HG02623 (cell line): Measurements from ENCODE around the gene MGAT4A.
"Not testable (repeated sequence)": the region's sequence is repeated elsewhere in the genome, so short reads cannot be mapped to it uniquely, and the experiment has no call there.

ENCODE experiments used
- ATAC-seq: cut with Tn5 transposase; IDR thresholded peaks from one replicate; pipeline ENCODE4 v1.9.1; 2021; ENCODE audit warnings: moderate library complexity; ENCODE audit not compliant: unreplicated experiment

Gene MGAT4A

DNA sequence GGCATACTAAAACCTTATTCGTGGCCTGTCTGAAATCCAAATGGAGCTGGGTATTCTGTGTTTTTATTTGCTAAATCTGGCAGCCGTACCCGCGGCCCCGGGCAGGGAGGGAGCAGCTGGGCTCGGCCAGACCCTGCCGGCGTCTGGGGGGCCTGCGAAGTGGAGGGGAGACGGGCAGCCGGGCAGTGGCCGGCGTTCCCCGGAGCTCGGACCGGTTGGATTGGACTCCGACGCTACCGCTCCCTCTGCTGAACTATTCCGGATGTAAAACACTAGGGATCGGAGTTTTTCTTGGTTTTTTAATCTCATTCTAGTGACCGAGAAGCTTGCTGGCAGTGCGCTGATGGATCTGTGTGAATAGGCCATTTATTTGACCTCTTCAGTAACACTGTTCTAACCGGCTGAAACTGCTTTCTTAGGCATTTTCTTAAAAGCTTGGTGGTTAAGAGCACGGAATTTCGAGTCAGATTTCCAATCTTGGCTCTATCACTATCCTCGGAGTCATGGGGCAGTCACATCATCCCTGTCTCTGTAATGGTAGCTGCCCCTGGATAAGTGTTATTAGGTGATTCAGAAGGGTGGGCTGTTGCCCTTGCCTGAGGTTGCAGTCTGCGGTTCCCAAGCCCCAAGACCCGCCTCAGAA is 121.8 kb downstream of the MGAT4A start:
- ATAC-seq = no peak

- peak; percentile 85 for ATAC-seq
Observed at GRCh38 chr2:98608116-98608961, 122.6 kb downstream of the MGAT4A start, which contains the start of the genes COA5 and UNC50. TSS of gene COA5 (minus strand) at chr2:98608512. CDS start at chr2:98608405, 107 bp downstream. TSS of gene UNC50 (plus strand) at chr2:98608589. CDS start at chr2:98609760, 1,171 bp downstream.

DNA sequence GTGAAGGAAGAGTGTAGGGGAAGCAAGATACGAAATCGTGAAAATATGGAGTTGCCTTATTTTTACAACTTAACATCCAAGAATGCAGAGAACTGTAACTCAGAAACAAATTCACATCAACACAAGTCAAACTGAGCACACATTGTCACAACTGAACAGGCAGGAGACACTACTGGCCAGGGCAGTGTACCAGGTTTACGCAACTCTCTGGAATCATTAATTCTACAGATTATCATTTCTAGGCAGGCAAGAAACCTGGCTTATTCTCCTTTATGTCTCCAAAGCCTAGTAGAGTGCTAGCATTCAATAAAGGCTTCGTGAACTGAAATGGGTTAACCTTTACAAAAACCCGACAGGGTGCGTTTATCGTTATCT is 123.2 kb downstream of the MGAT4A start:
- ATAC-seq = no peak

DNA sequence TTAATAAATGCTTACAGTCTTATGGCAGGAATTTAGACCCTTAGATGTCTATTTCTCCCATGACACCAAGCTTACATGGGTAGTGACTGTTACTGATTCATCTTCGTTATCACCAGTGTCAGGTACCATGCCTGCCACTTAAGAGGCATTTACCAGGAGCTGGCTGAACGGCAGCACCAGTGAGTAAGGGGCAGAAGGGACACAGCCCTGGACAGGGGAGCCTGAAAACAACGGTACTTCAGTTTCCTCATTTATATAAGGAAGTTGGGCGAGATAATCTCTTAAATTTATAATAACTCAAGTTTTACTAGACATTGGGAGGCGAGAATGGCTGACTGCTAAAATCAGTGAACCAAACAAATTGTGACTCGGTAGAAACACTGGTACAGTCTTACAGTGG is 123.8 kb downstream of the MGAT4A start:
- ATAC-seq = no peak

GRCh38 chr2:98606431-98606830 is 124.5 kb downstream of the MGAT4A start:
- ATAC-seq = no peak

GRCh38 chr2:98605076-98605475 is 125.9 kb downstream of the MGAT4A start:
- no peak for ATAC-seq

- no peak for ATAC-seq
Observed at GRCh38 chr2:98604547-98604946, 126.4 kb downstream of the MGAT4A start.

DNA sequence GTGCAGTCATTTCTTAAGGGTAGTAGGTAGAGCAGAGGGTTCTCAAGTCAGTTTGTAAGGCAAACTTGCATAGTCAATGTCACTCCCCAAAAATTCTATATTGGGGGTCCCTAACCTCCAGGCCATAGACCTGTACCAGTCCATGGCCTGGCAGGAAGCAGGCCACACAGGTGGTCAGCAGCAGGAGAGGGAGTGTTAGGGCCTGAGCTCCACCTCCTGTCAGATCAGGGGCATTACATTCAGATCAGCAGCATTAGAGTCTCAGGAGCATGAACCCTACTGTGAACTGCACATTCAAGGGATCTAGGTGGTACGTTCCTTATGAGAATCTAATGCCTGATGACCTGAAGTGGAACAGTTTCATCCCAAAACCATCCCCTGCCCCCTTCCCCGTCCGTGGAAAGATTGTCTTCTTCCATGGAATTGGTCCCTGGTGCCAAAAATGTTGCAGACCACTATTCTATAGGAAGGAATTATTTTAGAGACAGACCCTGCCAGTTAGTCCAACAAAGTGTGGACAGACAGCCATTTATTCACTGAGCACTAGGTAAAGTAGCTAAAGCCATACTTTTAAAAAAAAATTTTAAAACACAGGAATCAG is 129.3 kb downstream of the MGAT4A start:
- ATAC-seq = no peak

DNA sequence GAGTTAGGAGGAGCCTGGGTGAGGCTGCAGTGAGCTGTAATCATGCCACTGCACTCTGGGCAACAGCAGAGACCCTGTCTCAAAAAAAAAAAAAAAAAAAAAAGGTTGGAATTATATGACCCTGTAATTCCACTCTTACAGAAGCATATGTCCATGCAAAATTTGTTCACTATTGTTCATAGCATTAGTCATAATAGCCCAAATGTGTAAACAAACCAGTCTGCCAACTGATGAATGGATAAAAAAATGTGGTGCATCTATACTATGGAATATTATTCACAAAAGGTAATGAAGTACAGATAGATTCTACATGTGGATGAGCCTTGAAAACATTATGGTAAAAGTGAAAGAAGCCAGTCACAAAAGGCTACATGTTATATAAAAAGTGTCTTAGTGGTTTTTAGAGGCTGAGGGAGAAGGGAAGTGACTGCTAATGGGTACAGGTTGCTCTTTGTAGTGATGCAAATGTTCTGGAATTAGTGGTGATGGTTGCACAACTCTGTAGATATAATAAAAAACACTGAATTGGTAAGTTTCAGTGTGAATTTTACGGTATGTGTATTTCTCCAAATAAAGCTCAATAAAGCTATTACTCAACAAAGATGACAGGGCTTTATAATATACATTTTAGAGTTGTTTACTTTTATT is 132.0 kb downstream of the MGAT4A start:
- no peak for ATAC-seq

DNA sequence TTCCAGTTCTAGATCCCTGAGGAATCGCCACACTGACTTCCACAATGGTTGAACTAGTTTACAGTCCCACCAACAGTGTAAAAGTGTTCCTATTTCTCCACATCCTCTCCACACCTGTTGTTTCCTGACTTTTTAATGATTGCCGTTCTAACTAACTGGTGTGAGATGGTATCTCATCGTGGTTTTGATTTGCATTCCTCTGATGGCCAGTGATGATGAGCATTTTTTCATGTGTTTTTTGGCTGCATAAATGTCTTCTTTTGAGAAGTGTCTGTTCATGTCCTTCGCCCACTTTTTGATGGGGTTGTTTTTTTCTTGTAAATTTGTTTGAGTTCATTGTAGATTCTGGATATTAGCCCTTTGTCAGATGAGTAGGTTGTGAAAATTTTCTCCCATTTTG is 136.3 kb downstream of the MGAT4A start:
- not testable (repeated sequence) for ATAC-seq

GRCh38 chr2:98592565-98592964 is 138.4 kb downstream of the MGAT4A start:
- ATAC-seq = no peak

GRCh38 chr2:98589489-98589888 is 141.4 kb downstream of the MGAT4A start:
- ATAC-seq = no peak

- ATAC-seq = no peak
Observed at GRCh38 chr2:98588880-98589431, 142.0 kb downstream of the MGAT4A start.

GRCh38 chr2:98586551-98587140 is 144.3 kb downstream of the MGAT4A start:
- no peak for ATAC-seq

DNA sequence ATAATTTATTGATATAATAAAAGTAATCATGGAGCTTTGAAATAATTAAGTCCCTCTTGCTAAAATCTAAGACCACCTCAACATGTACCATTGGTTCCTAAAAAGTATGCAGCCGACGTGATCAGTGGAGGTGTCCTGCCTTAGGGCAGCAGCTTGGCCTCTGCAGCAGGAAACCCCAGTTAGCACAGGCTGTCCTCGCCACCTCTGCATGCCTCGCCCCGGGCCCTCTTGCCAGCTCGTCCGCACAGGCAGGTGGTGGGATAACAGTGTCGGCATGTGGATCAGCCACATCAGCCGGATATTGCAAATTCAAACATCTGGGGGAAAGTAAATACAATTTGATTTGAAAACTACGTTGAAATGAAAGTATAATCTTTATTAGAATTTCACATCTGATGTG is 145.5 kb downstream of the MGAT4A start:
- no peak for ATAC-seq

DNA sequence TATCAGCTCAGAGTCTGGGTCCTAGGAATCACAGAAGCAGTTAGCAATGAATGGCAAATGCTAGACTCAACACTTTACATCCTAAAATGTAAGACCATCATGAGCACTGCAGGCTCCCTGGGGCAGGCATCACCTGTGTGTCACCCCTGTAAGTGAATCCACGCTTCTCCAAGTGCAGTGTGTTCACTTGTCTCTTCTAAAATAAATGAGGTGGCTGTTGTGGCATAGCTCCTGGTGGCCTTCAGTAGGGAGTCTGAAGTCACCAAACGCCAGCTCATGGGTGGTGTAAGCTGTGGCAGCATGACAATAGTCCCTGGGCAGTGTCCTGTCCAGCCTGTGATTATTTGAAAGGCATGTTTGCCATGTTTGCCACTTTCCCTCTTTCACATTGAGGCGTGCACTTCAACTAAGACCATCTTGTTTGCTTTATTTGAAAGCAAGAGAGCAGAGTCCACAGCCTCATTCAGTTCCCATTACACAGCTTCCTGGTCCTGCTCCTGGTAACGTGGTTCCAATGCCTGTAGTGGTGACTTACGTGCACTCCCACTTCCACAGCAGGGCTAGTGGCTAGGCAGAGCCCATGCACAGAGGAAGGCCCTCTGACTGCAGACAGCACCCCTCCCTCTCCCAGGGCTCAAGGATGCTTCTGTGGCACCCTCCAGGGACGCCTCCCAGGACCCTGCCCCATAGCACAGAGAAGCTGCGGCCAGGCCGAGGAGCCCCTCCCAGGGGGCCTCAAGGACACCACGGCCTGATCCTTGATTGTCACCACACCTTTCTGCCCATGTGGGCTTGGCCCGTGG is 146.9 kb downstream of the MGAT4A start:
- ATAC-seq = no peak

DNA sequence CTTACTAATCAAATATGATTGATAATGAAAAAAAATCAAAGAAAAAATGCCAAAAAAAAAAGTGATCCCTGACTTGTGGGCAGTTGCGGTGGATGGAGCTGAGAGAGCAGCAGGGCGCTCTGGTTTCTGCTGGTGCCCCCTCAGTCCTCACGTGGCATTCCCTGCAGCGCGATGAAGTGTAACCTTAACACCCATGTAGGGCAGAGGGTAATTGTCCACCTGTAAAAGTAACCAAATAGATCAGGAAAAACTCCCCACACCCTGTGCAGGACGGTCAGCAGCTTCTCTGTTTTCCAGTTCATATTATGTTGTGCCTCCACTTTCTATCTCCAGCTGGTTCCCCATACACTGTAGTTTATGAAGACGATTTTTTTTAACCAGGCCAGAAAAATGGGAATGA is 147.7 kb downstream of the MGAT4A start:
- ATAC-seq = no peak

- ATAC-seq = no peak
Observed at GRCh38 chr2:98582523-98582922, 148.4 kb downstream of the MGAT4A start.

DNA sequence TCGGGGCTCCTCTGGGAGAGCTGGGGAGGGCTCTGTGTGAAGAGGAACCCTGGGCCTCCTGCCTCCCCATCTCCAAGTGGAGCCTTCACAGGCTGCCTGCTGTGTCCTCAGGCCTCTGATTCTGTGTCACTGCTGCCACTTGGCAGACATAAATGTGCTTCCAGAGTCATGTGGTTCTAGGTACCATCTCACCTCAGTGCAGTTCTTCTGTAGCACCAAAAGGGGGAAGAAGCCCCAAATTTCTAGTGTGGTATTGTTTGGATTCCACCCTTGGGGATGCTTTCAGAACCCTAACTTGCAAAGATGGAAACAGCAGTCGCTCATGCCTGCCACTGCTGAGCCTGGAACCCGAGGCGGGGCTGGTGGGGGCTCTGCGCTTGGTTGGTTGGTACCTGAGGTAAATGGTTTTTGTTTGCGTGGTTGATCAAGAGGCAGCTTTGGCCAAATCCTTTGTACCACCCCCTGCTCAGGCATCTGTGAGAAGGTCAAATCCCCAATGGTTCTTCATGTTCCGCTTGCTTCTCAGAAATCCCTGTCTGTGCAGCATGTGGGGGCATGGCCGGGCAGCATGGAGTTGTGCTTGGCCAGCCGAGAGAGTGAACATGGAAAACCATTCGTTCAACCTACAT is 150.2 kb downstream of the MGAT4A start:
- no peak for ATAC-seq
